Measurements from ENCODE around the gene CHCHD6. TPM values are rescaled to one million over a fixed set of nuclear protein-coding genes. Genes with fewer than 3 reads are reported as not detected.

The CHCHD6 gene
- total and polyA plus RNA-seq, 12 donors: 10.6 to 22.5 (median 17.6) TPM

- no peak for DNase-seq
Observed at GRCh38 chr3:126742057-126742456, 38.0 kb downstream of the CHCHD6 start.

GRCh38 chr3:126743350-126743749 is 39.3 kb downstream of the CHCHD6 start:
- H3K27ac ChIP-seq: no peak overlapping the region
- TF ChIP-seq POLR2A (IDR thresholded peaks at IDR 0.05) (no peak), CTCF (IDR thresholded peaks at IDR 0.05) (no peak)
- no peak for DNase-seq
- intact Hi-C loops (cut with DNase I): no loop called here
- WGBS, 4 donors: 88 to 99% (median 96%) methylated on average over 3 to 5 of the region's 5 CpGs
- H3K9me3 ChIP-seq (replicated peaks in 1 of 3): no peaks in the 10 kb centered on the region
- H3K27me3 ChIP-seq: no peaks in the 10 kb centered on the region
- peaks cover 8 to 10% of the 10 kb centered on the region in 2 donors for H3K4me1 ChIP-seq (replicated peaks in 1 of 2)
- H3K36me3 ChIP-seq (replicated peaks in 1 of 2): no peaks in the 10 kb centered on the region
- H3K4me3 ChIP-seq: no peak overlapping the region

More at GRCh38 chr3:126742057-126742456, 38.0 kb downstream of the CHCHD6 start:
- no peaks in the 10 kb centered on the region for H3K9me3 ChIP-seq (replicated peaks in 1 of 3)
- TF ChIP-seq POLR2A (IDR thresholded peaks at IDR 0.05) (no peak), CTCF (IDR thresholded peaks at IDR 0.05) (no peak)
- no peaks in the 10 kb centered on the region for H3K36me3 ChIP-seq (replicated peaks in 1 of 2)
- intact Hi-C loops (cut with DNase I): no loop called here
- H3K27ac ChIP-seq: no peak overlapping the region
- H3K4me1 ChIP-seq (replicated peaks in 1 of 2): peaks cover 8 to 10% of the 10 kb centered on the region in 2 donors
- H3K27me3 ChIP-seq: no peaks in the 10 kb centered on the region
- H3K4me3 ChIP-seq: no peak overlapping the region
- WGBS, 4 donors: 90 to 96% (median 92%) methylated on average over 2 to 5 of the region's 5 CpGs

- Histone ChIP-seq H3K27ac (no peak overlapping the region), H3K9me3 (replicated peaks in 1 of 3) (no peaks in the 10 kb centered on the region), H3K36me3 (replicated peaks in 1 of 2) (no peaks in the 10 kb centered on the region), H3K27me3 (no peaks in the 10 kb centered on the region), H3K4me1 (replicated peaks in 1 of 2) (peaks cover 8 to 10% of the 10 kb centered on the region in 2 donors), H3K4me3 (no peak overlapping the region)
- intact Hi-C loops (cut with DNase I): no loop called here
- 95 to 98% (median 96%) methylated on average over 5 of the region's 5 CpGs for WGBS, 4 donors
- DNase-seq: no peak
- TF ChIP-seq POLR2A (IDR thresholded peaks at IDR 0.05) (no peak), CTCF (IDR thresholded peaks at IDR 0.05) (no peak)
Observed at GRCh38 chr3:126743781-126744180, 39.7 kb downstream of the CHCHD6 start.

GRCh38 chr3:126745760-126746394 is 41.8 kb downstream of the CHCHD6 start:
- Histone ChIP-seq H3K27ac (peak overlapping the region in 1 of 5 donors; percentile 31), H3K36me3 (replicated peaks in 1 of 2) (no peaks in the 10 kb centered on the region), H3K9me3 (replicated peaks in 1 of 3) (no peaks in the 10 kb centered on the region), H3K4me3 (no peak overlapping the region), H3K27me3 (no peaks in the 10 kb centered on the region), H3K4me1 (replicated peaks in 1 of 2) (peaks cover 8 to 10% of the 10 kb centered on the region in 2 donors)
- TF ChIP-seq CTCF (IDR thresholded peaks at IDR 0.05) (no peak), POLR2A (IDR thresholded peaks at IDR 0.05) (no peak)
- intact Hi-C loops (cut with DNase I): no loop called here
- 74 to 88% (median 86%) methylated on average over 6 of the region's 6 CpGs for WGBS, 4 donors
- peak; percentile 71 to 93 (median 92) for DNase-seq

Measured in adrenal gland (tissue), 12 donors.